Fibroblast of skin of scalp (primary cell): ENCODE data around the gene VMO1.
A peak's percentile ranks its signal among the peaks of the same experiment; 100 is the strongest.

Source experiments
- DNase-seq: peaks from one replicate; pipeline ENCODE4 v3.0.0-alpha.2; 2013

Gene VMO1

DNA sequence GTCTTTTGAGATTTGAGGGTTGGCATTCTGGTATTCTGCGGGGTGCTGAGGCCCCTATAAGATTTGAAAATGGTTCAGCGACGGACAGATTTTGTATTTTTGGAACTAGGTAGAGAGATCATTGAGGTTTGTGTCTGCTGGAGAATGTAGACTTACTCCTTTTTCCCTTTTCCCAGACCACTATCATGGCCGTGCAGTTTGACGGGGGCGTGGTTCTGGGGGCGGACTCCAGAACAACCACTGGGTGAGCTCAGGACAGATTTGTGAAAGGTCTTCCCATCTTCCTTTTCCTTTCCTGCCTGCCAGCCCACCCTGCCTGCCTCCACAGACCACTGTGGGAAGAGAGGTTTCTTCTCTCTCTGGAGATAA is 10.4 kb upstream of the VMO1 start:
- peak; percentile 46 for DNase-seq

DNA sequence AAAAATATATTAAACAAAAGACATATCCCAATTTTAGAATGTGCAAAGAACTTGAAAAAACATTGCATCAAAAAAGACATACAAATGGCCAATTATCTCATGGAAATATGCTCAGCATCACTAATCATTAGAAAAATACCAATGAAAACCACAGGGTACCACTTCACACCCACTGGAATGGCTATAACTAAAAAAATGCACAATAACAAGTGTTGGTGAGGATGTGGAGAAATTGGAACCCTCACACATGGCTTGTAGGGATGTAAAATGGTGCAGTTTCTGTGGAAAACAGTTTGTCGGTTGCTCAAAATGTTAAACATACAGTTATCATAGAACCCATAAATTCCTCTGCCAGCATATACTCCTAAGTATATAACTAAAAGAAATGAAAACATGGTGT is 9.0 kb upstream of the VMO1 start:
- DNase-seq = no peak

DNA sequence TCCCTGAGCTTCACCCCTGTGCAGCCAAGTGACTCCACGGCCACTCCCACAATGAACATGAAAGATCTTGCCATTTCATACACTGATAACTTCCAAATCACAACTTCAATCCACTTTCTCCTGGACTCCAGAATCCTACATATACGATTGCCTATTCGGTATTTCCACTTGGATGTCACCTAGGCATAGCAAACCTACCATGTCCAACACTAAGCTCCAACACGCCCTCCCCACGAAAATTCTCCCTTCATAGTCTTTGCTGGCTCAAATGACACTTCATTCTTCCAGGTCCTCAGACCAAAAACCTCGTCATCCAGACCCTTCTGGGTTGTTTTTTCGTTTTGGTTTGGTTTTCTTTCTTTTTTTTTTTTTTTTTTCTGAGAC is 4.5 kb upstream of the VMO1 start:
- DNase-seq = no peak

DNA sequence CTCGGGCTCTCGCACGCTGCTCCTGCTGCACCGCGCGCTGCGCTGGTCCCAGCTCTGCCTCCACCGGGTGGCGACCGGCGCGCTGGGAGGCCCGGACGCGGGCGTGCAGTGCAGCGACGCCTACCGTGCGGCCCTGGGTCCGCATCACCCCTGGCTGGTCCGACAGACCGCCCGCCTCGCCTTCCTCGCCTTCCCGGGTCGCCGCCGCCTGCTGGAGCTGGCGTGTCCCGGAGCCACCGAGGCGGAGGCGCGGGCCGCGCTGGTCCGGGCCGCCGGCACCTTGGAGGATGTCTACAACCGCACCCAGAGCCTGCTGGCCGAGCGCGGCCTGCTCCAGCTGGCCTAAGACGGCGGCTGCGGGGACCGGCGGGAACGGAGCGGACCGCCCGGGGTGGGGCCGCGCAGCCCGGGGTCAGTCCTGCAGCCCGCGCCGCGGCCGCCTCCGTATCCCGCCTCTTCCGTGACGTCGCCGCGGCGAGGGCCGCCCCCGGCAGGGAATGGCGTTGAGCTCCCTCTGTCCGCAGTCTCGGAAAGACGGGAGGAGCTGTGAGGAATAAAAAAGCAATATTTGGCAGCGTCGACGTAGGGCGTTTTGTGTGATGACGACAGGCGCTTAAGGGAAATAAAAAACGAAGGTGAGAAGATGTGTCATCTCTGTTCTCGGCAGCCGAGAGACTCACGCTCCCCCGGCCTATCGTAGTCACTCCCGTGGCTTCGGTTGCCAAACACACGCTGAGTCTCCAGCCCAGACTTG is 4.0 kb upstream of the VMO1 start:
- peak; percentile 85 for DNase-seq

DNA sequence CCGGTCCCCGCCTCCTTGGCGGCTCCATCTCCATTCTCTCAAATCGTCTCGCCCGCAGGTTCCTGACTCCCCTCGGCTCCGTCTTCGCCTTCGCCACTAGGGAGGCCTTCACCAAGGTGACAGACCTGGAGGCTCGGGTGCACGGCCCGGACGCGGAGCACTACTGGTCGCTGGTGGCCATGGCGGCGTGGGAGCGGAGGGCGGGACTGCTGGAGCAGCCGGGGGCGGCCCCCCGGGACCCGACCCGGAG is 3.5 kb upstream of the VMO1 start:
- no peak for DNase-seq

DNA sequence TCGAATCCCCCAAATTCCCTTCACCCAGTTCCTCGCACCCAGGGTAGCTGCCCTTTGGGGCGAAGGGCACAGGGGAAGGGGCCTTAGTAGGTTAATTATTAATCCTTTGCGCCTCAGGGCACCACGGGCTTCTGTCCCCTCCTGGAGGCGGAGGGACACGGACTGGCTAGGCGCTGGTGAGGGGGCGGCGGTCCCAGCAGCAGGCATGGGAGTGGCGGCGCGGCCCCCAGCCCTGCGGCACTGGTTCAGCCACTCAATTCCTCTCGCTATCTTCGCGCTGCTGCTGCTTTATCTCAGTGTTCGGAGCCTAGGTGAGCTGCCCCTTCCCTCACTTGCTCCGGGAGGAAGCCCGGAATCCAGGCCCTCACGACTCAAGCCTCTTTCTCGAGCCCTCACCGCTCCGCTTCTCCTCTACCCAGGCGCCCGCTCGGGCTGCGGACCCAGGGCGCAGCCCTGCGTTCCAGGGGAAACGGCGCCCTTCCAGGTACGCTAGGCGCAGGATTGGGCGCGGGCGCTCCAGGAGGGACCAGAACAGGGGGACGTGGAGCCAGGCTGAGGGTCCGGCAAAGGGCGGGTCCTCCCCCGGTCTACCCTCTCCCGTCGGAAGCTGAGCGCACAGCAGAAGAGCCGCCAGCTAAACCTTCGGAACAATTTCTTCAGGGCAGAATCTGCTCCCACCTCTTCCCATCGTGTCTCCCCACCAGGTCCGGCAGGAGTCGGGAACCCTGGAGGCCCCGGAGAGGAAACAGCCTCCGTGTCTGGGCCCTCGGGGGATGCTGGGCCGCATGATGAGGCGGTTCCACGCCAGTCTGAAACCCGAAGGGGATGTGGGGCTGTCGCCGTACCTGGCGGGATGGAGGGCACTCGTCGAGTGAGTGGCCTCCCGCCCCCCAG is 2.9 kb upstream of the VMO1 start, which contains the start of gene GLTPD2:
TSS of gene GLTPD2 (plus strand) at position 158 of the 894 bp plus-strand sequence. CDS start at position 206, 48 bp downstream.
- no peak for DNase-seq

DNA sequence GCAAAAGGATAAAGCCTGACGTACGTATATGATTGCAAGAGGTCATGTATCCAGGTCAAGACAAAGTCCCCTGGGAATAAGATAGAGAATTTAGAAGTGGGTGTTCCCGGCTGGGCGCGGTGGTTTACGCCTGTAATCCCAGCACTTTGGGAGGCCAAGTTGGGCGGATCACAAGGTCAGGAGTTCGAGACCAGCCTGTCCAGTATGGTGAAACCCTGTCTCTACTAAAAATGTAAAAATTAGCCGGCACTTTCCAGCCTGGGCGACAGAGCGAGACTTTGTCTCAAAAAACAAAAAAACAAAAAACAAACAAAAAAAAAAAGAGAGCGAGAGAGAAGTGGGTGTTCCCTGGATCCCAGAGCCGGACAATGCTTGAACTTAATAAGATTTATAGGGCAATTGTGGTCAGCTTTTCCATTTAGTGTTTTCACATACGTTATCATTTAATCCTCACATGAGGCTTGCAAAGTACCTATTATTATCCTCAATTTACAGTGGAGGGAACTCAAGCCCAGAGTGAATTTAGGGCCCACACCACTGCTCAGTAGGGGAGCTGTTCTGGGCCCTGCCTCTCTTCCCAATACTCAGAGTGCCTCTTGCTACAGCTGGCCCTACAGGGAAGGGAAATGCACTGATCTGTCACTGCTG is 2.1 kb upstream of the VMO1 start:
- no peak for DNase-seq

DNA sequence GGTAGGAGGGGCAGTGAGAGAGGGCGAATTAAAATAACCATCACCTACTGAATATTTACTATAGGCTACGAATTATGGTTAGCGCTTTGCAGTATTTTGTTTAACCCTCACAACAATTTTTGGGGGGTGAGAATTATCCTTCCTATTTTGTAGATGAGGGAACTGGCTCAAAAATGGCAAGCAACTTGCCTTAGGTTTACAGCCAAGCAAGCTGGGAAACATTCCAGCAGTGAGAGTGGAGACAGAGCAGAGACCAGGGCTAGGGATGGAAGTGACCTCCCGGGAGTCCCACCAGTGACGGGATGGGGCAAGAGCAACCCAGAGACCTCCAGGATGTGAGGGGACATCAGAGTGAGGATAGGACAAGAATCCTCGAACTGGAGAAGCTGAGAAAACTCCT is 352 bp upstream of the VMO1 start:
- no peak for DNase-seq

DNA sequence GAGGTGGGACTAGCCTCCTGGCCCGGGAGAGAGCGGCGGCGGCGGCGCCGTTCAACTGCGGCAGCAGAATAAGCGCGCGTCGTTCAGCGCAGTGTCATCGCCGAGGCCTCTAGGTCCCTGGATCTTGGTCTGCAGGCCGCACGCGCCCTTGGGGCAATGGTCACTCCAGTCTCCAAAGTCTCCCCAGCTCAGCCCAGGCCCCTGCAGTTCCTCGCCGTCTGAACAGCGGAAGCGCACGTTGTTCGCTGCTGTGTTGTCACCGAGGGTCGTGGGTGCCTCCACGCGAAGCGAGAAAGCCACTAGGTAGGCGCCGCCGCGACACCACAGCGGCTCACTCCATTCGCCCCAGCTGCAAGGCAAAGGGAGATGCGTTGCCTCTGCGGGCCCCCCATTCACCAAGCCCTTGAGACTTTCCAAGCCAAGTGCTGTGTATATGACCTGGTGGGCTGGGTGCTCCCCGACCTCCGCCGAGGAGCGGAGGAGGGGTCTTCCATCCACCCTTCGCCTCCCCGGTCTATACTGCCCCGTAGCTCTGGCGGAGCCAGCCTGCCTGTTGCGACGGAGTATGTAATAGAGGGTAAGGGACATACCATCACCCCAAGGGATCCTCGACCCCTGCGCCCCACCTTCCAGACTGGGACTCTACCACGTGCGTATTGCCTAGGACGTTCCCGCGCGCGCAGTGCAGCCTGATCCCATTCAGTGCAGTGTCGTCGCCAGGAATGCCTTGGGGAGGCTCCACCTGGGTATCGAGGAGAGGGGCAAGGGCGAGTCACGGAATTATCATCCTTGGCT is 656 bp downstream of the VMO1 start:
- no peak for DNase-seq

DNA sequence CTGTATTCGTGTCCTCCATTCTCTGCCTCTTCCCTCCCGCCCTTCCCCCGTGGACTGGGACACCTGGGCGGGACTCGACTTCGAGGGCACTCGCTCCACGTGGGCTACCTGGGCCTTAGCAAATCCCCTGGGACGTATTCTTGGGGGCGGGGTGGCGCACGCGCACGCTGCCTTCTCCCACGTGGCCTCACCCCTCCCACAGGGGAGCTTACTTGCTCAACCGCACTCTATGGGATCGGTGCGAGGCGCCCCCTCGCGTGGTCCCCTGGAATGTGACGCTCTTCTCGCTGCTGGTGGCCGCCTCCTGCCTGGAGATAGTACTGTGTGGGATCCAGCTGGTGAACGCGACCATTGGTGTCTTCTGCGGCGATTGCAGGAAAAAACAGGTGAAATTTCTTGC is 3.5 kb downstream of the VMO1 start:
- no peak for DNase-seq

DNA sequence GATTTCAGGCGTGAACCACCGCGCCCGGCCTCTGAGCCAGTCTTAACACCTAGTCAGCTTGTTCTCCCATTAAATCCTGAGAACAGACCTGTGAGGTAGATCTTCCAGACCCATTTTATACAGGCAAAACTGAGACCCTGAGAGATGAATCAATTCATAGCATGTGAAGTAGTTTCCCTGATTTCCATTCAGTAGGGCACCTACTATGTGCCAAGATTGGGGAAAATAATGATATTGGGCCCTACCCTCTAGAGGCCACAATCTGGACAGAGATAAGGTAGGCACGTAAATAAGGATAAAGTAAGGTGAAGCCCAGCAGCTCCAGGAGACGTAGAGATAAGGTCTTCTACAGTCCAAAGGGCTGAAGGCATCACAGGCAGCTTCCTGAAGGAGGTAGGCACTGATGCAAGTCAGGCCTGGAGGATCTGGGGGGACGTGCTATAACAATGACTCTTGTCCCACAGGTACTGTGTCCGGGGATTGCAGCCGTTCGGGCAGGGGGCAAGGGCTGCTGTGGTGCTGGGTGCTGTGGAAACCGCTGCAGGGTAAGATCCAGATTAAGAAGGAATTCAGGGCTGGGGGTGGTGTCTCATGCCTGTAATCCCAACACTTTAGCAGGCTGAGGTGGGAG is 5.7 kb downstream of the VMO1 start:
- DNase-seq = no peak

DNA sequence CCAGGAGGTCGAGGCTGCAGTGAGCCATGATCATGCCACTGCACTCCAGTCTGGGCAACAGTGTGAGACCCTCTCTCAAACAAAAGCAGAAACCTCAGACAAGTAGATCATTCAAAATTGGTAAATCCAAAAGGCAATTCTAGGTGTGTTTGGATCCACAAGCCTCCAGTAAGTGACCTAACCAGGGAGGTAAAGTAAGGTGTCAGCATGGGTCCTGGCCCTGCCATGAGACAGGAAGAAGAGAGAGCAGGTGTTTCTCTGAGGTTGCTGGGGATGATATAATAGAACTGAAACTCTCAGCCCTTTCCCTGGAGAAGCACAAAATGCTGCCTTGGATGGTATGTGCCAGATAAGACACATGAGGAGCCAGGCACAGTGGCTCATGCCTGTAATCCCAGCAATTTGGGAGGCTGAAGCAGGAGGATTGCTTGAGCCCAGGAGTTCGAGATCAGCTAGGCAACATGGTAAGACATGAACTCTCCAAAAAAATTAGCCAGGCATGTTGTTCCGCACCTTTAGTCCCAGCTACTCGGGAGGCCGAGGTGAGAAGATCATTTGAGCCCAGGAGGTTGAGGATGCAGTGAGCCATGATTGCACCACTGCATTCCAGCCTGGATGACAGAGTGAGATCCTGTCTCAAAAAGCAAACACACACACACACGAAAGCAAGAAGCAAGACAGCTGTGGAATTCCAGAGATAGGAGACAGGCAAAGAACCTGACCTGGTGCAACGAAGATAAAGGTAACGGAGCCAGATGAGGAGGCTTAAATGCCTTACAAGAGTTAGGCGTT is 8.0 kb downstream of the VMO1 start:
- DNase-seq = no peak

DNA sequence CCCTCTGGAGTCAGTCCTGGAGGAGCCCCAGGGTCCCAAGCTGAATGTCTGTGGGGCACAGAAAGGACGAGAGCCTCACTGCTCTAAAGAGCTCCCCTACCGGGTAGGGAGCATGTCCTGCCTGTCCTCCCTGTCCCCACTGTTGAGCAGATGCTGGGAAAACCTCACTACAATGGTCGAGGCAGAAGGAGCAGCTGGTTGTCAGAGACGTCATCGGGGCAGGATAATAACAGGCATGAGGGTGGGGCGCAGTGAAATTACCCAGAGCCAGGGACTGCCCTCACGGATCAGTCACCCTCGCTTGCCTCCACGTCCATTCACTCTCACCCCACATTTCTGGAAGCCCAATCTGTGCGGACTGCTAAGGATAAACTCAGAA is 13.9 kb downstream of the VMO1 start:
- no peak for DNase-seq

DNA sequence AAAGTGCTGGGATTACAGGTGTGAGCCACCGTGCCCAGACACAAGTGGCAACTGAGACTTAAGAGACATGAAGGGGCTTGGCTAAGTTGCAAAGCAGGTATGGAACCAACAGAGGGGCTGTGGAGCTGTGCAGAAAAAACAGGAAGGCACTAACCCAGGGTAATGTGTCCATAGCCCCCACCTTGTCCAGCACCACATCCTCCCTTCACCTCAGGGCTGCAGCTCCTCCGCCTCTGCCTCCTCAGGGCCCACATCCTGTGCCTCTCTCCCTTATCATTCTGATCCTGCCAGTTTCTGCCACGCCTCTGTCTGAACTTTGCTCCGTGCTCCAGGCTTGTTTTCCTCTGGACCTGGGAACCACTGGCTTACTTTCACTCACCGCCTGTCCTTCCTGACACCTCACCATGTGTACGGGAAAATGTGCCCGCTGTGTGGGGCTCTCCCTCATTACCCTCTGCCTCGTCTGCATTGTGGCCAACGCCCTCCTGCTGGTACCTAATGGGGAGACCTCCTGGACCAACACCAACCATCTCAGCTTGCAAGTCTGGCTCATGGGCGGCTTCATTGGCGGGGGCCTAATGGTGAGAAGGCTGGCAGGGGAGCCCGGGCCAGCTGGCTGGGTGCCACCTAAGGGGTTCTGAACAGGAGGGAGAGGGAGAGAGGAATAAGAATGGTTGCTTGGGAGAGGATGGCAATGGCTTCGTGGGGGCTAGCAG is 14.5 kb downstream of the VMO1 start, which contains the start of gene TM4SF5:
TSS of gene TM4SF5 (plus strand) at position 368 of the 716 bp plus-strand sequence. CDS start at position 405, 37 bp downstream.
- no peak for DNase-seq

DNA sequence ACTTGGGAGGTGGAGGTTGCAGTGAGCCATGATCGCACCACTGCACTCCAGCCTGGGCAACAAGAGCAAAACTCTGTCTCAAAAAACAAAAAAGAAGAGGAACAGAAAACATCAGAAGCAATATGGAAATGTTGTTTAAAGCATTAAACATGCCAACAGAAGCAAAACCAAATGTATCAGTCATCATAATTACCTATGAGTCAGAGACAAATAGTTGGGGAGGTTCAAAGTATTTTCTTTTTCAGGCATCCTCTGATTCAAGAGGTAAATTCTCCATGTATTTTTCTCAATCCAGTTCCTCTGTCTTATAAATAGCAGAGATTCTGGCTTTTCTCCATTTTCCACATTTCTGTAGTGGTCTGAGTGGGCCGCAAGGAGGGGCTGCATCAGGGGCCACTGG is 16.5 kb downstream of the VMO1 start:
- DNase-seq = no peak

DNA sequence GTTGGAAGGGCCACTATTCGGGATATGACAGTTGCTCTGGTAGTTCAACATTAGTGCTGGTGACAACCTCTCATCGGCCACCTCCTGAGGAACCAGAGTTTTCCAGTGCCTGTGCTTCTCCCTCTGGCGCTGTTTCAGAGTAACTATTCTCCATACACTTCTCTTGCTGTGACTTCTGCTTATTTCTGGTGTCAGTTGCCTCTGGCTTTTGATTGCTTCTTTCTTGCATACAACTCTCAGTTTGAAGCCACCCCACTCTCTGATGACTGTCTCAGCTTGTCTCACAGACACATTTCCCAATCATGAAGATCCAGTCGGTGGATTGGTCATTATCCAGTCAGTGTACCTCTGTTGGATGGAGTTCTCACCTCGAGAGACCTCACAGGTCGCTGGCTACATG is 17.9 kb downstream of the VMO1 start:
- DNase-seq = no peak

DNA sequence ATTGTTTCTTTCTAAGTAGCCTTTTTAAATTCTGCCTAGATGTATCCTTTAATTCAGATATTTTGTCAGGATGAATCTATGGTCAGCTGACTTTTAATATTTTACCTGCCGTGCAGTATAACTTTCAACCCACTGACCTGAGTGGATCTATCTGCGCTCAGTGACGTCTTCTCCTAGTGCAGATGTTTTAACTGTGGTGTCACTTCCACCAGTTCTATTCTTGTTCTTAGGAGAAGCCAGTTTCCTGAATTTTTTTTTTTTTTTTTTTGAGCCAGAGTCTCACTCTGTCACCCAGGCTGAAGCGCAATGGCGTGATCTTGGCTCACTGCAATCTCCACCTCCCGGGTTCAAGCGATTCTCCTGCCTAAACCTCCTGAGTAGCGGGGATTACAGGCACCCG is 19.4 kb downstream of the VMO1 start:
- DNase-seq = no peak

DNA sequence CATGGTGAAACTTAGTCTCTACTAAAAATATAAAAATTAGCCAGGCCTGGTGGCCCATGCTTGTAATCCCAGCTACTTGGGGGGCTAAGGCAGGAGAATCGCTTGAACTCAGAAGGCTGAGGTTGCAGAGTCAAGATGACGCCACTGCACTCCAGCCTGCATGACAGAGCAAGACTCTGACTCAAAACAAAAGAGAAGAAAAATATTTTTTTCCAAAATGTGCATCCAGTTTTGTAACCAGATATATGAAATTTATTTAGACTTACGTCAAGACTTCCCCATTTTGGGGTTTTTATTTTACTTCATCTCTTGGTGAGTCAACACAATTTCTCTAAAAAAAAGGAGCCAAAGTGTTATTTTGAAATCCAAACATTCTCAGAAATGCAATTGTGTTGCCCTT is 20.0 kb downstream of the VMO1 start:
- DNase-seq = no peak

DNA sequence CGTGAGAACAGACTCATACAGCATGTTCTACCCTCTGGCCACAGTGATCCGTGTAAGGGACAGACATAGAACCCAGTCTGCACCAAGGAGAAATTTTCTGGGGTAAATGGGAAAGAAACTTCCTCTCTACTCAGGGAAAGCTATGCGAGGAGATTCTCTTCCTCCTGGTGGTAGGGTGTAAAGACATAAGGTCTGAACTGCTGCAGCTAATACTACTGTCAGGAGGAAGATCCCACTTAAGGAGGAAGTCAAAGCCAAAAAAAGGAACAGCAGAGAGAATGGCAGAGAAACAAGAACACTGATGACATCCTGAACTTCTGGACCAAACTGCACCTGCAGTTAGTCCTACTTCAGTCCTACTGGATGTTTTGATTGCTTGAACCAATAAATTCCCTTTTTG is 21.6 kb downstream of the VMO1 start:
- DNase-seq = no peak

DNA sequence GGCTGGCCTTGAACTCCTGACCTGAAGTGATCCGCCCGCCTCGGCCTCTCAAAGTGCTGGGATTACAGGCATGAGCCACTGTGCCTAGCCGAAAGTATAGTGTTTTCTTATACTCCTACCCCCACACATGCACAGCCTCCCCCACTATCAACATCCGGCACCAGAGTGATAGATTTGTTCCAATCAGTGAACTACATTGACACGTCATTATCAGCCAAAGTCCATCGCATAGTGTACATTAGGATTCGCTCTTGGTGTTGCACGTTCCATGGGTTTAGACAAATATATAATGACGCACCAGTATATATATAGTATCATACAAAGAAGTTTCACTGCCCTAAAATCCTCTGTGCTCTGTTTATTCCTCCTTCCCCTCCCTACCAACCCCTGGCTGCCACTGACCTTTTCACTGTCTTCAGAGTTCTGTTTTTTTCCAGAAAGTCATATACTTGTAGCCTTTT is 26.4 kb downstream of the VMO1 start:
- DNase-seq = no peak

DNA sequence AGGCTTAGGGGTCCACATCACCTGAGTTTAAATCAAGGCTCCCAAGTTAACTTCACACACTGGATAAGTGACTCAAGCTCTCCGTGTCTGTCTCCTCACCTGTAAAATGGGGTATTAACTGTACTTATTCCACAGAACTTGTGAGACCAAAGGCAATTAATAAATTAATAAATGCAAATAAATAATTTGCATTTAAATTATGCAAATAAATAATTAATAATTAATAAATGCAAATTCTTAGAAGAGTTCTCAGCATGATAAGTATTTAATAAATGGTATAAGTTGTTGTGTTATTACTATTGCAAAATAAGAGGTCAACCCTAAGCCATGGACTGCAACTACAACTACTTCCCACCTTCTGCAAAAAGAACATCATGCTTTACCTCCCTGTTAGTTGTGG is 32.8 kb downstream of the VMO1 start:
- DNase-seq = no peak
